Measurements from ENCODE around the gene OLA1.
A peak's percentile ranks its signal among the peaks of the same experiment; 100 is the strongest.

Gene OLA1

GRCh38 chr2:174062934-174063333 lies 185.4 kb downstream of the OLA1 start:
- no peak for DNase-seq (ENCODE audit: low read depth)

GRCh38 chr2:174059884-174060244 lies 188.5 kb downstream of the OLA1 start:
- DNase-seq (ENCODE audit: low read depth) = no peak

GRCh38 chr2:174059178-174059883 lies 189.0 kb downstream of the OLA1 start:
- no peak for DNase-seq (ENCODE audit: low read depth)

GRCh38 chr2:174058456-174058855 lies 189.9 kb downstream of the OLA1 start:
- DNase-seq (ENCODE audit: low read depth) = no peak

GRCh38 chr2:174058026-174058425 lies 190.3 kb downstream of the OLA1 start:
- no peak for DNase-seq (ENCODE audit: low read depth)

GRCh38 chr2:174054926-174055325 lies 193.4 kb downstream of the OLA1 start:
- no peak for DNase-seq (ENCODE audit: low read depth)

GRCh38 chr2:174053355-174054151 lies 194.8 kb downstream of the OLA1 start:
- DNase-seq (ENCODE audit: low read depth) = no peak

- DNase-seq (ENCODE audit: low read depth) = no peak
These were observed 195.8 kb downstream of the OLA1 start for GRCh38 chr2:174052584-174052976.

- DNase-seq (ENCODE audit: low read depth) = no peak
These were observed 196.4 kb downstream of the OLA1 start for GRCh38 chr2:174051741-174052583.

GRCh38 chr2:174051068-174051467 lies 197.3 kb downstream of the OLA1 start:
- DNase-seq (ENCODE audit: low read depth) = no peak

- no peak for DNase-seq (ENCODE audit: low read depth)
These were observed 198.4 kb downstream of the OLA1 start for GRCh38 chr2:174049895-174050294.

GRCh38 chr2:174048243-174048642 lies 200.1 kb downstream of the OLA1 start:
- no peak for DNase-seq (ENCODE audit: low read depth)

- no peak for DNase-seq (ENCODE audit: low read depth)
These were observed 200.6 kb downstream of the OLA1 start for GRCh38 chr2:174047746-174048145.

GRCh38 chr2:174046172-174046571 lies 202.2 kb downstream of the OLA1 start:
- no peak for DNase-seq (ENCODE audit: low read depth)

- no peak for DNase-seq (ENCODE audit: low read depth)
These were observed 203.8 kb downstream of the OLA1 start for GRCh38 chr2:174044556-174044955.

- DNase-seq (ENCODE audit: low read depth) = no peak
These were observed 208.0 kb downstream of the OLA1 start for GRCh38 chr2:174040417-174040701.

GRCh38 chr2:174039551-174040416 lies 208.5 kb downstream of the OLA1 start:
- DNase-seq (ENCODE audit: low read depth) = peak; percentile 78

GRCh38 chr2:174038462-174038861 lies 209.9 kb downstream of the OLA1 start:
- DNase-seq (ENCODE audit: low read depth) = no peak

- no peak for DNase-seq (ENCODE audit: low read depth)
These were observed 211.5 kb downstream of the OLA1 start for GRCh38 chr2:174036825-174037224.

- DNase-seq (ENCODE audit: low read depth) = no peak
These were observed 212.2 kb downstream of the OLA1 start for GRCh38 chr2:174035981-174036742.

GRCh38 chr2:174035117-174035635 lies 213.2 kb downstream of the OLA1 start:
- DNase-seq (ENCODE audit: low read depth) = no peak
